HepG2 (cell line): ENCODE data around the gene BMPR1B. TPM values are rescaled to one million over a fixed set of nuclear protein-coding genes. Genes with fewer than 3 reads are reported as not detected.
A peak's percentile ranks its signal among the peaks of the same experiment; 100 is the strongest.

Experiments used
- ARID3A ChIP-seq: IDR thresholded peaks from 2 replicates; pipeline ENCODE4 v1.6.1; 2012; ENCODE audit warnings: low read depth, low read length, improper control_type of control experiment
- BATF2 ChIP-seq: sonication (generic); formaldehyde crosslinking; IDR thresholded peaks from 2 replicates; pipeline ENCODE4 v1.8.0; 2022; ENCODE audit warnings: mild to moderate bottlenecking, missing genetic modification reagents, moderate library complexity
- CBX1 ChIP-seq: IDR thresholded peaks from one replicate; pipeline ENCODE4 v1.6.1; 2016; ENCODE audit warnings: antibody characterized with exemption, low read depth
- CC2D1A ChIP-seq: sonication (generic); formaldehyde crosslinking; IDR thresholded peaks from 2 replicates; pipeline ENCODE4 v1.8.1; 2023; ENCODE audit warnings: mild to moderate bottlenecking, missing genetic modification reagents
- DR1 ChIP-seq: sonication (generic); formaldehyde crosslinking; IDR thresholded peaks from 2 replicates; pipeline ENCODE4 v1.8.0; 2021; ENCODE audit warnings: mild to moderate bottlenecking, missing genetic modification reagents, inconsistent platforms
- FOXO1 ChIP-seq: sonication (generic); formaldehyde crosslinking; IDR thresholded peaks from 2 replicates; pipeline ENCODE4 v1.4.0; 2020; ENCODE audit warnings: missing genetic modification reagents
- GTF3A ChIP-seq: sonication (generic); formaldehyde crosslinking; conservative IDR thresholded peaks from 2 replicates; pipeline ENCODE4 v1.4.0; 2020; ENCODE audit warnings: mild to moderate bottlenecking, missing genetic modification reagents
- HBP1 ChIP-seq: IDR thresholded peaks from 2 replicates; pipeline ENCODE4 v1.6.1; 2016; ENCODE audit warnings: low read depth, control low read depth
- HIC2 ChIP-seq: sonication (generic); formaldehyde crosslinking; IDR thresholded peaks from 2 replicates; pipeline ENCODE4 v1.9.0; 2022; ENCODE audit warnings: low read depth, missing genetic modification reagents
- KMT2B ChIP-seq: IDR thresholded peaks from 2 replicates; pipeline ENCODE4 v1.6.1; 2016; ENCODE audit warnings: missing genetic modification reagents, missing compliant biosample characterization
- NCOA1 ChIP-seq: sonication (generic); formaldehyde crosslinking; IDR thresholded peaks from 2 replicates; pipeline ENCODE4 v1.9.0; 2021; ENCODE audit warnings: missing genetic modification reagents
- NCOA2 ChIP-seq: sonication (generic); formaldehyde crosslinking; IDR thresholded peaks from 2 replicates; pipeline ENCODE4 v1.8.0; 2022; ENCODE audit warnings: inconsistent platforms
- PHF5A ChIP-seq: IDR thresholded peaks from one replicate; pipeline ENCODE4 v1.6.1; 2018; ENCODE audit warnings: low read depth, missing genetic modification reagents; ENCODE audit not compliant: unreplicated experiment
- SRY ChIP-seq: sonication (generic); formaldehyde crosslinking; IDR thresholded peaks from 2 replicates; pipeline ENCODE4 v1.8.0; 2022; ENCODE audit warnings: mild to moderate bottlenecking, missing genetic modification reagents
- SYNCRIP ChIP-seq: fragments of 200-400 bp; formaldehyde crosslinking; IDR thresholded peaks from 2 replicates; pipeline ENCODE4 v1.6.1; 2018; ENCODE audit warnings: mild to moderate bottlenecking, low read depth, low read length; ENCODE audit not compliant: insufficient read depth
- ZBTB26 ChIP-seq: IDR thresholded peaks from 2 replicates; pipeline ENCODE4 v1.6.1; 2016; ENCODE audit warnings: missing compliant biosample characterization, missing genetic modification reagents, borderline replicate concordance
- ZBTB37 ChIP-seq: sonication (generic); formaldehyde crosslinking; IDR thresholded peaks from 2 replicates; pipeline ENCODE4 v1.4.0; 2020; ENCODE audit warnings: mild to moderate bottlenecking, missing genetic modification reagents
- ZNF235 ChIP-seq: sonication (generic); formaldehyde crosslinking; IDR thresholded peaks from 2 replicates; pipeline ENCODE4 v1.8.1; 2023; ENCODE audit warnings: mild to moderate bottlenecking, missing genetic modification reagents, borderline replicate concordance
- ZNF33A ChIP-seq: sonication (generic); formaldehyde crosslinking; IDR thresholded peaks from 2 replicates; pipeline ENCODE4 v1.5.1; 2020; ENCODE audit warnings: missing genetic modification reagents, mild to moderate bottlenecking, moderate library complexity, borderline replicate concordance
- ZNF414 ChIP-seq: sonication (generic); formaldehyde crosslinking; IDR thresholded peaks from 2 replicates; pipeline ENCODE4 v1.5.0; 2020; ENCODE audit warnings: missing genetic modification reagents
- ZNF556 ChIP-seq: sonication (generic); formaldehyde crosslinking; IDR thresholded peaks from 2 replicates; pipeline ENCODE4 v1.4.0; 2020; ENCODE audit warnings: mild to moderate bottlenecking, missing genetic modification reagents, borderline replicate concordance
- ZNF737 ChIP-seq: sonication (generic); formaldehyde crosslinking; IDR thresholded peaks from 2 replicates; pipeline ENCODE4 v1.5.0; 2020; ENCODE audit warnings: missing genetic modification reagents, mild to moderate bottlenecking, borderline replicate concordance
- polyA plus RNA-seq, 8 experiments: library from polyadenylated mRNA; depleted of rRNA in 3 of 8; stranded (reverse) in 7 of 8; unstranded in 1 of 8; fragments of >200 nt; fragmentation: Illumina TruSeq in 4 of 8; extraction: Trizol in 4 of 8; gene quantifications; 2 replicates each; pipeline versions ENCODE4 v1.2.1 to v1.2.3, GENCODE V29; 2011 to 2016; ENCODE audit warnings: low read depth in 4 of 8, missing spikeins in 1 of 8, mixed read lengths in 1 of 8; ENCODE audit not compliant: insufficient read depth in 1 of 8
- total RNA-seq, 5 experiments: library from RNA; depleted of rRNA; stranded (reverse); fragments of >200 nt; fragmentation: Illumina TruSeq; extraction: Trizol; gene quantifications; 2 replicates each; pipeline ENCODE4 v1.2.3, GENCODE V29; 2016; ENCODE audit warnings: low read depth in 1 of 5

Gene BMPR1B
- total and polyA plus RNA-seq, 2 of the 13 experiments (the other 11 are each of a cell fraction or from before 2014, with no cell fraction given) = 0.07 TPM; not detected in 1

GRCh38 chr4:94897023-94897422 is 139.3 kb downstream of the BMPR1B start (continued):
- TF ChIP-seq GTF3A (CRISPR knock-in tag) (no peak), ZNF235 (CRISPR knock-in tag) (no peak), HBP1 (CRISPR knock-in tag) (no peak), NCOA1 (CRISPR knock-in tag) (no peak), ZNF33A (CRISPR knock-in tag) (no peak), ZBTB37 (no peak), FOXO1 (peak; percentile 43; the same call in 1 of the 2 replicates), KMT2B (CRISPR knock-in tag) (no peak), ARID3A (peak; percentile 35; the same call in 1 of the 2 replicates), SYNCRIP (no peak), CC2D1A (CRISPR knock-in tag) (no peak), CBX1 (no peak), DR1 (CRISPR knock-in tag) (no peak), NCOA2 (CRISPR knock-in tag) (0 out of 2 replicates have a peak, but pooled peaks have one; percentile 30), ZBTB26 (CRISPR knock-in tag) (no peak), HIC2 (CRISPR knock-in tag) (no peak), PHF5A (CRISPR knock-in tag) (no peak), BATF2 (CRISPR knock-in tag) (no peak), SRY (CRISPR knock-in tag) (no peak), ZNF737 (CRISPR knock-in tag) (no peak), ZNF414 (CRISPR knock-in tag) (no peak), ZNF556 (CRISPR knock-in tag) (no peak)
